OCI-LY3 (cell line): ENCODE results near the gene RSPH6A.

Experiments used
- CTCF ChIP-seq: fragments of 200-600, 300-600 bp; sonication (generic); IDR thresholded peaks from 2 replicates; pipeline ENCODE4 v1.5.1; 2014; ENCODE audit warnings: antibody characterized with exemption, low read length, low read depth
- EZH2phosphoT487 ChIP-seq: fragments of 200-600 bp; shearing (Covaris generic); IDR thresholded peaks from 2 replicates; pipeline ENCODE4 v1.6.1; 2018; ENCODE audit warnings: antibody characterized with exemption, mixed run types, low read depth

DNA sequence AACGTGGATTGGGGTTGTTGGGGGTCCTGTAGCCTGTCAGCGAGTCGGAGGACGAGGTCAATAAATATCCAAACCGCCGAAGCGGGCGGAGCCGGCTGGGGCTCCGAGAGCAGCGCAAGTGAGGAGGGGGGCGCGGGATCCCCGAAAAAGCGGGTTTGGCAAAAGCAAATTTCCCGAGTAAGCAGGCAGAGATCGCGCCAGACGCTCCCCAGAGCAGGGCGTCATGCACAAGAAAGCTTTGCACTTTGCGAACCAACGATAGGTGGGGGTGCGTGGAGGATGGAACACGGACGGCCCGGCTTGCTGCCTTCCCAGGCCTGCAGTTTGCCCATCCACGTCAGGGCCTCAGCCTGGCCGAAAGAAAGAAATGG, 45.3 kb downstream of the RSPH6A start:
- TF ChIP-seq CTCF, result no peak
- no peak for TF ChIP-seq EZH2phosphoT487
